Measurements from ENCODE around the gene SLC38A9.

SLC38A9 gene

DNA sequence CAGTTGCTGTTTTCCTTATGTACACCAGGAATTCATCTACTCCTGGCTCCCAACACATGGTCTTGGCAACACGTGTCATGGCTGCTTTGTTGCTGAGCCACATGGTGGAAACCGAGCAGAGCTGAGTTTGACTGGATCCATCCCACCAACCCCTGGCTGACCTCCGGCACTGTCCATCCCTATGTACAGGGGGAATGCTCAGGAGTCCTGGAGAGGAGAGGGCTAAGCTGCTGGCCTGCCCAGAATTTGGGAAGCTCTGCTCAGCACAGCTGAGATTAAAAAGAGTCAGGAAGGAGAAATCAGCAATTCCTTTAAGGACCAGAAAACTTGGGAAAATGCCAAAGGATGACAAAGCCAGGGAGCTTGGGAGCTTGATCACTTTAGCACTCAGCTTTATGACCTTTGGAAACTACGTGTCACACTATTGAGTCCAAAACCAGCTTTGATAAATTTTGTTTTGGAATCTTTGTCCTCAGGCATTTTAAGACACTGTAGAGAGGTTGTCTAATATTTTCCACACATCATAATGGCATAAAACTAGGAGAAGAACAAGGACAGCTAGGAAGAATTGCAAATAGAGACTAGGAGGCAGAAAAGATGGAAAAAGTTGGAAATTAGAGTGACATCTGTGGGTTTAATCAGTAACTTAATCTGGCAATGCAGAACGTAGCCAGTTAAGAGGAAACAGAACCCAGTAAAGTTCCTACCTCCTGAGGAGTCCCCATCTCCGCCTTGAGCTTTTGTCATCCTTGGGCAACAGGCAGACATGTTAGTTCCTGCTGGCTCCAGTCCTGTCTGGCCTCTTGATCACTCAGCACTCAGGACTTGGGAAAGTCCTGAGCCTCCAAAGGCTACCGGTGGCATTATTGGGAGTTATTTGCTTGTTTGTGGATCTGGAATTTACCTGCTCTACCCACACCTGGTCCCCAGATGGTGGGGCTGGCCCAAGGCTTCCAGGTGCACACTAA, 114.8 kb downstream of the SLC38A9 start:
- H3K4me1 Mint-ChIP-seq: peaks cover 6% of the 10 kb centered on the region
- peaks cover 26% of the 10 kb centered on the region for H3K27me3 Mint-ChIP-seq
- H3K27ac Mint-ChIP-seq (ENCODE audit: low read depth): no peak overlapping the region
- no peak for DNase-seq (ENCODE audit: low spot score in 2 of 2)
- H3K4me3 Mint-ChIP-seq: no peak overlapping the region
- H3K9me3 Mint-ChIP-seq: no peaks in the 10 kb centered on the region
- no peak for ATAC-seq (replicated peaks; ENCODE audit: extremely low read depth, poor library complexity, severe bottlenecking)
- peaks cover 3% of the 10 kb centered on the region for H3K36me3 Mint-ChIP-seq (ENCODE audit: insufficient read depth)

DNA sequence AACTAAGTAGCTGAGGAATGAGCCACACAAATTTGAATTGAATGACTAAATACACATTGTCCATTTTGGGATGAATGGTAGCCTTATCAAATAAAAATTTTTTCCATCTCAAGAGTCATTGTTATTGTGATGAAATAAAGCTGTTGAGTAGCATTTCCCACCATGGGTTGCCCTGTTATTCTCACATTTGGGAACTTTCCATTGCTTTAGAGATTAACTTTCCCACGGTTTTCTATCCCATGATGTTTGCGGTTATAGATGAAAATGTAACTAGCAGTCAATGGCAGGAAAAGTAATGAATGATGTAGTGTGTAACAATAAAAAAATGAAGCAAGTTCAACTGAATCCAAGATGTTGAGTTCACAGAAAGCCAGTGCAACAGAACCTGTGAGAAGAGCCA, 117.5 kb downstream of the SLC38A9 start:
- Mint-ChIP-seq H3K27ac (ENCODE audit: low read depth) (no peak overlapping the region), H3K27me3 (peaks cover 45% of the 10 kb centered on the region), H3K36me3 (ENCODE audit: insufficient read depth) (no peaks in the 10 kb centered on the region), H3K4me1 (no peaks in the 10 kb centered on the region), H3K4me3 (no peak overlapping the region), H3K9me3 (no peaks in the 10 kb centered on the region)
- no peak for DNase-seq (ENCODE audit: low spot score in 2 of 2)
- ATAC-seq (replicated peaks; ENCODE audit: extremely low read depth, poor library complexity, severe bottlenecking): no peak

DNA sequence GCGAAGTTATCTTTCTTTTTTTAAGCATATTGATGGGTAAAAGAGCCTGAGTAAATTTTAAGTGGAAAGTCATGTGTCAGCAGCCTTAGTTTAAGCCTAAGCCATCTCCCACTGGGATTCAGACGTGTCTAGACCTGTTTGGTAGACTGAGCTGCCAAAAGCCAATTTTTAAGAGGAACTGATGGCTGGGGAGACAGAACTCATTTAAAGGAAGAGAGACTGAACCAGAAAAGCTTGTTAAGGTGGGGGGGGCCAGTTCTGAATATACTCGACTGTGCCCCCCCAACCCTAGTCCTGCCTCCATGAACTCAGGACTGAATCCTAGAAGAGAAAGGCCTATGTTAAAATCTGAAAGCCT, 119.0 kb downstream of the SLC38A9 start:
- H3K9me3 Mint-ChIP-seq: no peaks in the 10 kb centered on the region
- peaks cover 34% of the 10 kb centered on the region for H3K27me3 Mint-ChIP-seq
- ATAC-seq (replicated peaks; ENCODE audit: extremely low read depth, poor library complexity, severe bottlenecking) (no peak), DNase-seq (ENCODE audit: low spot score in 2 of 2) (no peak)
- H3K27ac Mint-ChIP-seq (ENCODE audit: low read depth): no peak overlapping the region
- H3K36me3 Mint-ChIP-seq (ENCODE audit: insufficient read depth): no peaks in the 10 kb centered on the region
- H3K4me1 Mint-ChIP-seq: no peaks in the 10 kb centered on the region
- no peak overlapping the region for H3K4me3 Mint-ChIP-seq

DNA sequence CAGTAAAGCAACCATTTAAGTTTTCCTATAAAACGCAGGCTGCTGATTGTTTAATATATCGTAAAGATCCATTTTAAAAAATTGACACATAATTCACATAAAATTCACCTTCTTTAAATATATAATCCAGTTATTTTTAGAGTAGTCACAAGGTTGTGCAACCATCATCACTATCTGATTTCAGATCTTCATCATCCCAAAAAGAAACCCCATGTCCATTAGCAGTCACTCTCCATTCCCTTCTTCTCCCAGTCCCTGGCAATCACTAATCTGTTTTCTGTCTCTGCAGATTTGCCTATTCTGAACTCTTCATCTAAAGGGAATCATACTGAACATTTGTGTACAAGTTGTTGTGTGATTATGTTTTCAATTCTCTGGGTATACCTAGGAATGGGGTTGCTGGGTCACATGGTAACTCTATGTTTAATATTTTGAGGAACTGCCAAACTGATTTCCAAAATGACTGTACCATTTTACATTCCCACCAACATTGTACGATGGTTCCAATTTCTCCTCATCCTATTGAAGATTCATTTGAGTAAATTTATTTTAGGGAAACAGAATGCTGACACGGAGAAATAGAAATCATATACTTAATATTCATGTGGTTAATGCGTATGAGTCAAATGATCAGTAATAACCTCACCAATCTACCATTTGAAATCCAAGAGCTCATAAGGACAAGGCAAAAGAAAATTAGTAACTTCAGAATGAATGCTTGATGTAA, 119.6 kb downstream of the SLC38A9 start:
- no peak overlapping the region for H3K4me3 Mint-ChIP-seq
- ATAC-seq (replicated peaks; ENCODE audit: extremely low read depth, poor library complexity, severe bottlenecking) (no peak), DNase-seq (ENCODE audit: low spot score in 2 of 2) (no peak)
- no peak overlapping the region for H3K27ac Mint-ChIP-seq (ENCODE audit: low read depth)
- peaks cover 34% of the 10 kb centered on the region for H3K27me3 Mint-ChIP-seq
- no peaks in the 10 kb centered on the region for H3K9me3 Mint-ChIP-seq
- no peaks in the 10 kb centered on the region for H3K36me3 Mint-ChIP-seq (ENCODE audit: insufficient read depth)
- no peaks in the 10 kb centered on the region for H3K4me1 Mint-ChIP-seq

- Mint-ChIP-seq H3K27ac (ENCODE audit: low read depth) (no peak overlapping the region), H3K27me3 (peaks cover 34% of the 10 kb centered on the region), H3K36me3 (ENCODE audit: insufficient read depth) (no peaks in the 10 kb centered on the region), H3K9me3 (no peaks in the 10 kb centered on the region), H3K4me3 (no peak overlapping the region), H3K4me1 (no peaks in the 10 kb centered on the region)
- ATAC-seq (replicated peaks; ENCODE audit: extremely low read depth, poor library complexity, severe bottlenecking): no peak
- no peak for DNase-seq (ENCODE audit: low spot score in 2 of 2)
These were observed 120.4 kb downstream of the SLC38A9 start for GRCh38 chr5:55591686-55592085.

- no peaks in the 10 kb centered on the region for H3K9me3 Mint-ChIP-seq
- peaks cover 4% of the 10 kb centered on the region for H3K27me3 Mint-ChIP-seq
- DNase-seq (ENCODE audit: low spot score in 2 of 2): no peak
- no peak overlapping the region for H3K4me3 Mint-ChIP-seq
- no peaks in the 10 kb centered on the region for H3K4me1 Mint-ChIP-seq
- ATAC-seq (replicated peaks; ENCODE audit: extremely low read depth, poor library complexity, severe bottlenecking): no peak
- no peak overlapping the region for H3K27ac Mint-ChIP-seq (ENCODE audit: low read depth)
- H3K36me3 Mint-ChIP-seq (ENCODE audit: insufficient read depth): no peaks in the 10 kb centered on the region
These were observed 126.9 kb downstream of the SLC38A9 start for GRCh38 chr5:55585206-55585610.

- Mint-ChIP-seq H3K4me3 (no peak overlapping the region), H3K27ac (ENCODE audit: low read depth) (no peak overlapping the region), H3K4me1 (no peaks in the 10 kb centered on the region), H3K9me3 (no peaks in the 10 kb centered on the region), H3K36me3 (ENCODE audit: insufficient read depth) (no peaks in the 10 kb centered on the region), H3K27me3 (no peaks in the 10 kb centered on the region)
- ATAC-seq (replicated peaks; ENCODE audit: extremely low read depth, poor library complexity, severe bottlenecking) (no peak), DNase-seq (ENCODE audit: low spot score in 2 of 2) (no peak)
These were observed 127.5 kb downstream of the SLC38A9 start for GRCh38 chr5:55584398-55585205.

DNA sequence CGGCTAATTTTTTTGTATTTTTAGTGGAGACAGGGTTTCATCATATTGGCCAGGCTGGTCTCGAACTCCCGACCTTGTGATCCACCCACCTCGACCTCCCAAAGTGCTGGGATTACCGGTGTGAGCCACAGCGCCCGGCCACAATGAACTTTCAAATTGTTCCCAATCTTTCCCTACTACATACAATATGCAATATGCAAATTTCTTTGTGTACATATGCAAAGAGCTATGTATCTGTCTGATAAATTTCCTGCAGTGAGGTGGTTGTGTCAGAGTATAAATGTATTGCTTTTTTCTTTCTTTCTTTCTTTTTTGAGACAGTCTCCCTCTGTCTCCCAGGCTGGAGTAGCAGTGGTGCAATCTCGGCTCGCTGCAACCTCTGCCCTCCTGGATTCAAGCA, 128.5 kb downstream of the SLC38A9 start:
- no peaks in the 10 kb centered on the region for H3K4me1 Mint-ChIP-seq
- no peak overlapping the region for H3K27ac Mint-ChIP-seq (ENCODE audit: low read depth)
- H3K27me3 Mint-ChIP-seq: no peaks in the 10 kb centered on the region
- H3K4me3 Mint-ChIP-seq: no peak overlapping the region
- no peak for DNase-seq (ENCODE audit: low spot score in 2 of 2)
- no peaks in the 10 kb centered on the region for H3K36me3 Mint-ChIP-seq (ENCODE audit: insufficient read depth)
- ATAC-seq (replicated peaks; ENCODE audit: extremely low read depth, poor library complexity, severe bottlenecking): no peak
- no peaks in the 10 kb centered on the region for H3K9me3 Mint-ChIP-seq

GRCh38 chr5:55582256-55582655, 129.9 kb downstream of the SLC38A9 start:
- H3K4me1 Mint-ChIP-seq: no peaks in the 10 kb centered on the region
- H3K4me3 Mint-ChIP-seq: no peak overlapping the region
- DNase-seq (ENCODE audit: low spot score in 2 of 2): no peak
- ATAC-seq (replicated peaks; ENCODE audit: extremely low read depth, poor library complexity, severe bottlenecking): peak; percentile 28
- no peaks in the 10 kb centered on the region for H3K36me3 Mint-ChIP-seq (ENCODE audit: insufficient read depth)
- H3K27me3 Mint-ChIP-seq: no peaks in the 10 kb centered on the region
- H3K9me3 Mint-ChIP-seq: no peaks in the 10 kb centered on the region
- no peak overlapping the region for H3K27ac Mint-ChIP-seq (ENCODE audit: low read depth)

DNA sequence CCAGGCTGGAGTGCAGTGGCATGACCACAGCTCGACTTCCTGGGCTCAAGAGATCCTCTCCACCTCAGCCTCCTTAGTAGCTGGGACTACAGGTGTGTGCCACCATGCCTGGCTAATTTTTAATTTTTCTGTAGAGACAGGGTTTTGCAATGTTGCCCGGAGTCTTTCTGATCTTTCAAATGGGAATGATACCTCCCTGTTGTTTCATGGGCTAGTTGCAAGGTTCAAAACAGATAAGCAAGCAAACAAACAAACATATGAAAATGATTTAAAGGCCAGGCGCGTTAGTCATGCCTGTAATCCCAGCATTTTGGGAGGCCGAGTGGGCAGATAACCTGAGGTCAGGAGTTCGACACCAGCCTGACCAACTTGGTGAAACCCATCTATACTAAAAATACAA, 132.1 kb downstream of the SLC38A9 start:
- Mint-ChIP-seq H3K27me3 (no peaks in the 10 kb centered on the region), H3K4me3 (no peak overlapping the region), H3K9me3 (no peaks in the 10 kb centered on the region), H3K4me1 (no peaks in the 10 kb centered on the region), H3K27ac (ENCODE audit: low read depth) (no peak overlapping the region), H3K36me3 (ENCODE audit: insufficient read depth) (no peaks in the 10 kb centered on the region)
- DNase-seq (ENCODE audit: low spot score in 2 of 2) (no peak), ATAC-seq (replicated peaks; ENCODE audit: extremely low read depth, poor library complexity, severe bottlenecking) (no peak)

GRCh38 chr5:55578771-55579170, 133.4 kb downstream of the SLC38A9 start:
- no peaks in the 10 kb centered on the region for H3K27me3 Mint-ChIP-seq
- ATAC-seq (replicated peaks; ENCODE audit: extremely low read depth, poor library complexity, severe bottlenecking): no peak
- H3K9me3 Mint-ChIP-seq: no peaks in the 10 kb centered on the region
- H3K27ac Mint-ChIP-seq (ENCODE audit: low read depth): no peak overlapping the region
- H3K4me1 Mint-ChIP-seq: no peaks in the 10 kb centered on the region
- no peak for DNase-seq (ENCODE audit: low spot score in 2 of 2)
- no peaks in the 10 kb centered on the region for H3K36me3 Mint-ChIP-seq (ENCODE audit: insufficient read depth)
- no peak overlapping the region for H3K4me3 Mint-ChIP-seq

DNA sequence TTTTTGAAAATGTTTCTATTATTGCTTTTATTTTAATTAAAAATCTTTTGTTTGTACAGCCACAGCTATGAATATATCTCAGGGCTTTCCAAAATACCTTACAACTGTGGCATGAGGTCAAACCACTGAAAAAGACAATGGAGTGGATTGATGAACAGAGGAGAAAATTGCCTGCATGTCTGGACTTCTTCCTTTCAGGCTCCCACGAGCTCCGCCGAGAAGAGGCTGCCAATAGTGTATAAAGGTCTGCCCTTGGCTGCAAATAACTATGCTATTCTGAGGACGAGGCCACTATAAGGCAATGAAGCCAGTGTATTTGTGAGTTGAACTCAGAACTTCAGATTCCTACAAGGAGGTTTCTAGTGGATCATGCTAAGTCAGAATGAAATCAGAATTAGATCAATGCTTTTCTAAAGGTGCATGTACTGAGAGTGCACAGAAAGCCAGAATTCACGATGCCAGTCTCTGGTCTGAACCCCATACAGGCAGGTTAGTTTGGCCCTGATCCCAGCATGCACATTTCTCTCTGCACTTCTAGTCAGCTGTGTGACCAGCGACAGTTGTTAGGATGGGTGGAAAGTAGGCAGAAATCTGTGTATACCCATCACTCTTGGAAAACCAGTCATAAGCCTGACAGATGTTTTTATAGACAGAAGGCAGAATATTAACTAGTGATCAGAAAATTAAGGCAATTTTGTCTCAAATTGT, 134.6 kb downstream of the SLC38A9 start:
- no peak for DNase-seq (ENCODE audit: low spot score in 2 of 2)
- no peak overlapping the region for H3K4me3 Mint-ChIP-seq
- H3K36me3 Mint-ChIP-seq (ENCODE audit: insufficient read depth): no peaks in the 10 kb centered on the region
- no peaks in the 10 kb centered on the region for H3K9me3 Mint-ChIP-seq
- peaks cover 6% of the 10 kb centered on the region for H3K27me3 Mint-ChIP-seq
- no peaks in the 10 kb centered on the region for H3K4me1 Mint-ChIP-seq
- no peak for ATAC-seq (replicated peaks; ENCODE audit: extremely low read depth, poor library complexity, severe bottlenecking)
- no peak overlapping the region for H3K27ac Mint-ChIP-seq (ENCODE audit: low read depth)
